ENCODE results near the gene RASSF4.

DNA sequence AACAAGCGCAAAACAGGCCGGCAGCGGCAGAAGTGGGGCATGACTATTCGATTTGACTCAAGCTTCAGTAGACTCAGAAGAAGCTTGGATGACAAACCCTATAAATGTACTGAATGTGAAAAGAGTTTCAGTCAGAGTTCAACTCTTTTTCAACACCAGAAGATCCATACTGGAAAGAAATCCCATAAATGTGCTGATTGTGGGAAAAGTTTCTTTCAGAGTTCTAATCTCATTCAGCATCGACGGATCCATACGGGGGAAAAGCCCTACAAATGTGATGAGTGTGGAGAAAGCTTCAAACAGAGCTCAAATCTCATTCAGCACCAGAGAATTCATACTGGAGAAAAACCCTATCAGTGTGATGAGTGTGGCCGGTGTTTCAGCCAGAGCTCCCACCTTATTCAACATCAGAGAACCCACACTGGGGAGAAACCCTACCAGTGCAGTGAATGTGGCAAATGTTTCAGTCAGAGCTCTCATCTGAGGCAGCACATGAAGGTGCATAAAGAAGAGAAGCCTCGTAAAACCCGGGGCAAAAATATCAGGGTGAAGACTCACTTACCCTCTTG, 43.9 kb downstream of the RASSF4 start:
- no peak for TF ChIP-seq ZBTB1 (tag by site-specific recombination; IDR thresholded peaks at IDR 0.05)
- TF ChIP-seq BCL11A (tag by site-specific recombination; IDR thresholded peaks at IDR 0.05; ENCODE audit: low read depth) = no peak
- TF ChIP-seq, protein P1, sequence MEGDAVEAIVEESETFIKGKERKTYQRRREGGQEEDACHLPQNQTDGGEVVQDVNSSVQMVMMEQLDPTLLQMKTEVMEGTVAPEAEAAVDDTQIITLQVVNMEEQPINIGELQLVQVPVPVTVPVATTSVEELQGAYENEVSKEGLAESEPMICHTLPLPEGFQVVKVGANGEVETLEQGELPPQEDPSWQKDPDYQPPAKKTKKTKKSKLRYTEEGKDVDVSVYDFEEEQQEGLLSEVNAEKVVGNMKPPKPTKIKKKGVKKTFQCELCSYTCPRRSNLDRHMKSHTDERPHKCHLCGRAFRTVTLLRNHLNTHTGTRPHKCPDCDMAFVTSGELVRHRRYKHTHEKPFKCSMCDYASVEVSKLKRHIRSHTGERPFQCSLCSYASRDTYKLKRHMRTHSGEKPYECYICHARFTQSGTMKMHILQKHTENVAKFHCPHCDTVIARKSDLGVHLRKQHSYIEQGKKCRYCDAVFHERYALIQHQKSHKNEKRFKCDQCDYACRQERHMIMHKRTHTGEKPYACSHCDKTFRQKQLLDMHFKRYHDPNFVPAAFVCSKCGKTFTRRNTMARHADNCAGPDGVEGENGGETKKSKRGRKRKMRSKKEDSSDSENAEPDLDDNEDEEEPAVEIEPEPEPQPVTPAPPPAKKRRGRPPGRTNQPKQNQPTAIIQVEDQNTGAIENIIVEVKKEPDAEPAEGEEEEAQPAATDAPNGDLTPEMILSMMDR (tag by site-specific recombination; IDR thresholded peaks at IDR 0.05) = no peak
- peak; percentile 14 for TF ChIP-seq SETDB1 (IDR thresholded peaks at IDR 0.05; ENCODE audit: insufficient read length, low read length)
- TF ChIP-seq ZNF146 (tag by site-specific recombination; IDR thresholded peaks at IDR 0.05) = no peak
